Psoas muscle (tissue), 8 donors: ENCODE measurements around the gene ANKRD33. TPM values are rescaled to one million over a fixed set of nuclear protein-coding genes. Genes with fewer than 3 reads are reported as not detected.
A peak's percentile ranks its signal among the peaks of the same experiment; 100 is the strongest.

Source experiments
- ATAC-seq, 4 donors: fragments of 200-7000 bp; cut with Tn5 transposase; one replicate each; pipeline ENCODE4 v1.9.1; 2020; ENCODE audit warnings: moderate library complexity in 3 of 4, mild to moderate bottlenecking in 2 of 4
- DNase-seq, 2 donors: peaks; one replicate each; pipeline ENCODE4 v3.0.0-alpha.2; 2020
- H3K27ac ChIP-seq: fragments of 200-600 bp; one replicate; pipeline ENCODE4 v1.8.0; 2022
- H3K27me3 ChIP-seq, 3 donors: fragments of 200-600 bp in 1 of 3; one replicate each; pipeline versions ENCODE4 v1.6.1 to v1.8.0; 2013 to 2022; ENCODE audit warnings: low read length in 2 of 3, mild to moderate bottlenecking in 2 of 3, moderate library complexity in 1 of 3; ENCODE audit not compliant: insufficient read depth in 3 of 3
- H3K36me3 ChIP-seq, 2 donors: fragments of 200-600 bp in 1 of 2; one replicate each; pipeline versions ENCODE4 v1.6.1 to v1.8.0; 2013 to 2022; ENCODE audit warnings: low read depth in 1 of 2, mild to moderate bottlenecking in 1 of 2, moderate library complexity in 1 of 2; ENCODE audit not compliant: insufficient read depth in 1 of 2
- H3K4me1 ChIP-seq: fragments of 200-600 bp; one replicate; pipeline ENCODE4 v1.8.0; 2022
- H3K4me3 ChIP-seq: fragments of 200-600 bp; one replicate; pipeline ENCODE4 v1.8.0; 2022; ENCODE audit warnings: mild to moderate bottlenecking
- H3K9me3 ChIP-seq: fragments of 200-600 bp; one replicate; pipeline ENCODE4 v1.8.0; 2022
- WGBS, 3 donors: extraction: QIAGEN DNeasy Blood & Tissue Kit; methylation state at CpG; one replicate each; pipeline versions ENCODE4 v1.1.6 to v1.1.7; 2013; 5-methylcytosine and 5-hydroxymethylcytosine counted together
- intact Hi-C, 2 donors: fragments of 100-400 bp; cut with DNase I; formaldehyde crosslinking; loops; one replicate each; pipeline versions ENCODE4 v1.11.0 to v1.14.2; 2022
- polyA plus RNA-seq, 3 donors: library from polyadenylated mRNA; stranded (reverse); fragments of 200-250 nt; gene quantifications; one replicate each; pipeline ENCODE4 v1.2.3, GENCODE V29; 2013
- total RNA-seq, 4 donors: library from RNA; stranded (reverse); fragmentation: NEBNext Ultra II Directional in 2 of 4; extraction: Animal tissue kit (Norgen Biotek cat#: 25700) in 2 of 4; gene quantifications; one replicate each; pipeline versions ENCODE4 v1.2.1 to v1.2.4, GENCODE V29; 2021 to 2023
- TF ChIP-seq, protein P1 (sequence below): fragments of 200-600 bp; IDR thresholded peaks from one replicate; pipeline ENCODE4 v1.8.0; 2022; ENCODE audit warnings: antibody characterized with exemption
- donor health status: healthy with polysubstance abuse.
- donor health status: DM: no; HTN: no; CAD: no; lungs with moderate emphysema.
- donor health status: Bipolar disorder and iron deficiency.
- donor health status: healthy.
- donor health status: DM: yes; HTN: yes; CAD: no.
- donor health status: DM: no; HTN: no; CAD: no.
- donor health status: DM: no; HTN: no; CAD: no.
- donor health status: DM: yes; HTN: yes; CAD: no.

The ANKRD33 gene
- total and polyA plus RNA-seq, 7 donors = 0.16 TPM; not detected in 6

DNA sequence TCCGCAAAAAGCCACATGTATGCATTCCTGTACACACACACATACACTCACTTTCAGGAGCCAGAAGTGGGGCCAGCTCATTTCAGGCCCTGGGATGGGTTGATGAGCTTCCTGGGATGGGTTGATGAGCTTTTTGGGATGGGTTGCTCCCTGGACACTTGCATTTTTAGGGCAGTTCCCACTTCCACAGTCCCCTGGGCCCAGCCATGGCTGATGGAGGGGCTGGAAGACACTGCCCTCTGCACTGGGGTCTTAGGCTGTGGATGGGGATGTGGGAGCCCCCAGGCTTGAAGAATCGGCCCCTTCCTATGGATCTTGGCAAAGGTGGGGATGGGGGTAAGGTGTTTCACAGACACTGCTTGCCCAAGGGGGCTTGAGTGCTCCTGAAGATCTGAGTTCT is 32.1 kb downstream of the ANKRD33 start:
- H3K4me3 ChIP-seq = no peak overlapping the region
- intact Hi-C loops = no loop called here
- ATAC-seq (no peak), DNase-seq (no peak)
- peaks cover 0 to 26% of the 10 kb centered on the region in 2 donors for H3K36me3 ChIP-seq
- no peaks in the 10 kb centered on the region for H3K27me3 ChIP-seq
- H3K9me3 ChIP-seq = no peaks in the 10 kb centered on the region
- peaks cover 42% of the 10 kb centered on the region for H3K4me1 ChIP-seq
- 95 to 98% (median 96%) methylated on average over 2 of the region's 2 CpGs for WGBS, 3 donors
- no peak overlapping the region for H3K27ac ChIP-seq
- TF ChIP-seq, protein P1, sequence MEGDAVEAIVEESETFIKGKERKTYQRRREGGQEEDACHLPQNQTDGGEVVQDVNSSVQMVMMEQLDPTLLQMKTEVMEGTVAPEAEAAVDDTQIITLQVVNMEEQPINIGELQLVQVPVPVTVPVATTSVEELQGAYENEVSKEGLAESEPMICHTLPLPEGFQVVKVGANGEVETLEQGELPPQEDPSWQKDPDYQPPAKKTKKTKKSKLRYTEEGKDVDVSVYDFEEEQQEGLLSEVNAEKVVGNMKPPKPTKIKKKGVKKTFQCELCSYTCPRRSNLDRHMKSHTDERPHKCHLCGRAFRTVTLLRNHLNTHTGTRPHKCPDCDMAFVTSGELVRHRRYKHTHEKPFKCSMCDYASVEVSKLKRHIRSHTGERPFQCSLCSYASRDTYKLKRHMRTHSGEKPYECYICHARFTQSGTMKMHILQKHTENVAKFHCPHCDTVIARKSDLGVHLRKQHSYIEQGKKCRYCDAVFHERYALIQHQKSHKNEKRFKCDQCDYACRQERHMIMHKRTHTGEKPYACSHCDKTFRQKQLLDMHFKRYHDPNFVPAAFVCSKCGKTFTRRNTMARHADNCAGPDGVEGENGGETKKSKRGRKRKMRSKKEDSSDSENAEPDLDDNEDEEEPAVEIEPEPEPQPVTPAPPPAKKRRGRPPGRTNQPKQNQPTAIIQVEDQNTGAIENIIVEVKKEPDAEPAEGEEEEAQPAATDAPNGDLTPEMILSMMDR = no peak

DNA sequence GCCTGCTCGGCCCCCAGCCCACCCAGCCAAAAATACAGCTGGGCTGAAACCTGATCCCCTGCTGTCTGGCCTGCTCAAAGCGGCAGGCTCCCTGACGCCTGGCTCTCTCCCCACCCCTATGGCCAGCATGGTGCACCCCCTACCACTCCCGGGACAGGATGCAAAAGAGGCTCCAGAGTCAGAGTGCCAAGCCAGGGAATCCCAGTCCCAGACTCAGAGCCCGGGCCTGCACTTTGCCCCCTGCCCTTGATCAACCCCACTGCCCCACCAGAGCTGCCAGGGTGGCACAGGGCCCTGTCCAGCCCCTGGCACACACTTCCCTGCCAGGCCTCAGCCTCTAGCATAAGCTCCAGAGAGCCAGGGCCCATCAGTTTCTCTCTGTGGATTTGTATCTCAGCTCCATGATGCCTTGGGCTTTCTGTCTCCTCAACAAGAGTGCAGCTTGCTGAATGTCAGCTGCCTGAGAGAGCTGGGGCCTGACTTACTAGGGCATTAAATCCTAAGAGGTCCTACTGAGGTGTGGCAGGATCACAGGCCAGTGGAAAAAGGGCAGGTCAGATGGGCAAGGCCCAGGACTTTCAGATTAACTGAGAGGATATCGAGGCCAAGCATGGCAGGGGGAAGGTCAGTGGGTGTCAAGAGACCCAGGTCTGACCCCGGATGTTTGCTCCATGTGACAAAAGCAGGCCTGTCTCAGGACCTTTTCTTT is 33.3 kb downstream of the ANKRD33 start:
- Histone ChIP-seq H3K9me3 (no peaks in the 10 kb centered on the region), H3K36me3 (peaks cover 0 to 16% of the 10 kb centered on the region in 2 donors), H3K27me3 (no peaks in the 10 kb centered on the region), H3K4me1 (peaks cover 50% of the 10 kb centered on the region), H3K4me3 (no peak overlapping the region), H3K27ac (peak overlapping the region; percentile 74)
- DNase-seq (no peak), ATAC-seq (peak; percentile 34 to 80 (median 60))
- intact Hi-C loops = no loop called here
- TF ChIP-seq, protein P1 = no peak
- 29 to 30% (median 29%) methylated on average over 6 to 7 of the region's 7 CpGs for WGBS, 3 donors

DNA sequence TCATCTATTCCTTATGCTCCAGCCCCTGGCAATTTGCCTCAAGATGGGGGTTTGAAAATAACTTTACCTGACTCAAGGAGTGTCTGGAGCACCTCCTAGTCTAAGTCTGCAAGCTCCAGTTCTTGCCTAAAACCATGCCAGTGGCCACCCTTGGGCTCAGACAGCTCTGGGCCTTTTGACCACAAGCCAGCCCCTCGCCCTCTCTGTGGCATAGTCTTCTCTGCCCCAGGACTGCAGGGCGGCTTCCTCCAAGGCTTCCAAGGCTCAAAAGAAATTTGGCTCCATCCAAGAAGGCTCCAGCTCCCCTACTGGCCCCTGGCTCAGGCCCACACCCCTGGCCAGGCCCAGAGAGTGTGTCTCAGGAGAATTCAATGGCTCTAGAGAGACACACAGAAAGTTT is 34.2 kb downstream of the ANKRD33 start:
- DNase-seq (no peak), ATAC-seq (no peak)
- H3K27me3 ChIP-seq = no peaks in the 10 kb centered on the region
- H3K9me3 ChIP-seq = no peaks in the 10 kb centered on the region
- WGBS, 3 donors = 93 to 96% (median 94%) methylated on average over 2 of the region's 2 CpGs
- intact Hi-C loops = no loop called here
- peaks cover 0 to 16% of the 10 kb centered on the region in 2 donors for H3K36me3 ChIP-seq
- TF ChIP-seq, protein P1 = no peak
- H3K27ac ChIP-seq = peak overlapping the region; percentile 74
- H3K4me3 ChIP-seq = no peak overlapping the region
- H3K4me1 ChIP-seq = peaks cover 50% of the 10 kb centered on the region

DNA sequence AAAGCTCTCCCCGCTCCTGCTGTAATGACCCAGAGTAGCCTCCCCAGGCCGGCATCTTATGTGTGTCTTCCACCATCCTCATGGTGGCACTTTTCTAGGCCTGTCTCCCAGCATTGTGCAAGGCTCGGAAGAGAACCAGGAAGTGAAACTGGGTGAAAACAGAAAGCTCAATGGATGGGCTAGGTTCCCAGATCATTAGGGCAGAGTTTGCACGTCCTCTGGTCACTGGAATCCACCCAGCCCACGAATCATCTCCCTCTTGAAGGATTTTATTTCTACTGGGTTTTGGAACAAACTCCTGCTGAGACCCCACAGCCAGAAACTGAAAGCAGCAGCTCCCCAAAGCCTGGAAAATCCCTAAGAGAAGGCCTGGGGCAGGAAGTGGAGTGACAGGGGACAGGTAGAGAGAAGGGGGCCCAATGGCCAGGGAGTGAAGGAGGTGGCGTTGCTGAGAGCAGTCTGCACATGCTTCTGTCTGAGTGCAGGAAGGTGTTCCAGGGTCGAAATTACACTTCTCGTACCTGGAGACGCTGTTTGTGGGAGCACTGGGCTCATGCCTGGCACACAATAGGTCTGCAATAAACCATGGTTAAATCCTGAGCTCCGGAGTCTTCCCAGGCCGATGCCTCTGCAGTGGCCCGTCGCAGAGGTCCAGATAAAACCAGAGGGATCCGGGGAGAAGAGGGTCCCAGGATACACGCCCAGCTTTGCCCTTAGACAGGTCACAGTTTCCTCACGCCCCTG is 35.0 kb downstream of the ANKRD33 start:
- DNase-seq (peak; percentile 58 to 82), ATAC-seq (peak in 3 of 4 donors; percentile 34 to 59 (median 35))
- 48 to 59% (median 50%) methylated on average over 16 of the region's 16 CpGs for WGBS, 3 donors
- peak overlapping the region; percentile 74 for H3K27ac ChIP-seq
- H3K4me1 ChIP-seq = peaks cover 47% of the 10 kb centered on the region
- H3K9me3 ChIP-seq = no peaks in the 10 kb centered on the region
- TF ChIP-seq, protein P1 = no peak
- no peaks in the 10 kb centered on the region for H3K27me3 ChIP-seq
- H3K36me3 ChIP-seq = peaks cover 0 to 16% of the 10 kb centered on the region in 2 donors
- H3K4me3 ChIP-seq = peak overlapping the region; percentile 41
- intact Hi-C loops = loop anchor here in 1 of 2 donors (1.0 kb wide), 1 partner anchor 28 kb away; no protein-coding TSS in a partner anchor
